ENCODE data around the gene GLB1L2.

DNA sequence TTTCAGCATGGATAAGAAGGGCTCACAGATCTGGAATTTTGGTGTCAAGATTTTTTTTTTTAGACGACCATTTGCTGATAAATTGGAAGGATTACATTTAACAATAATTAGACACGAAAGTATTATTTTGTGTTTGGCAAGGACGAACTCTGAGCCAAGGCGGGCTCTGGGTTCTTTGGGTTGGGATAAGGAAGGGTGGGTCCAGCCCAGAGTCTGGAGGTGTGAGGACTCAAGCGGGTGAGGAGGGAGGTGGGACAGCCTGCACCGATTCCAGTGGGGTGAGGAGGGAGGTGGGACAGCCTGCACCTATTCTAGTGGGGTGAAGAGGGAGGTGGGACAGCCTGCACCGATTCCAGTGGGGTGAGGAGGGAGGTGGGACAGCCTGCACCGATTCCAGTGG lies 76.1 kb downstream of the GLB1L2 start:
- TF ChIP-seq POLR2AphosphoS5 (IDR thresholded peaks at IDR 0.05), result no peak
- TF ChIP-seq, protein P1, sequence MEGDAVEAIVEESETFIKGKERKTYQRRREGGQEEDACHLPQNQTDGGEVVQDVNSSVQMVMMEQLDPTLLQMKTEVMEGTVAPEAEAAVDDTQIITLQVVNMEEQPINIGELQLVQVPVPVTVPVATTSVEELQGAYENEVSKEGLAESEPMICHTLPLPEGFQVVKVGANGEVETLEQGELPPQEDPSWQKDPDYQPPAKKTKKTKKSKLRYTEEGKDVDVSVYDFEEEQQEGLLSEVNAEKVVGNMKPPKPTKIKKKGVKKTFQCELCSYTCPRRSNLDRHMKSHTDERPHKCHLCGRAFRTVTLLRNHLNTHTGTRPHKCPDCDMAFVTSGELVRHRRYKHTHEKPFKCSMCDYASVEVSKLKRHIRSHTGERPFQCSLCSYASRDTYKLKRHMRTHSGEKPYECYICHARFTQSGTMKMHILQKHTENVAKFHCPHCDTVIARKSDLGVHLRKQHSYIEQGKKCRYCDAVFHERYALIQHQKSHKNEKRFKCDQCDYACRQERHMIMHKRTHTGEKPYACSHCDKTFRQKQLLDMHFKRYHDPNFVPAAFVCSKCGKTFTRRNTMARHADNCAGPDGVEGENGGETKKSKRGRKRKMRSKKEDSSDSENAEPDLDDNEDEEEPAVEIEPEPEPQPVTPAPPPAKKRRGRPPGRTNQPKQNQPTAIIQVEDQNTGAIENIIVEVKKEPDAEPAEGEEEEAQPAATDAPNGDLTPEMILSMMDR (IDR thresholded peaks at IDR 0.05 in 8 of 11, conservative IDR thresholded peaks at IDR 0.05 in 3 of 11), result no peak
- no peak for TF ChIP-seq POLR2A (IDR thresholded peaks at IDR 0.05)

All from spleen (tissue), 7 donors.